ENCODE data around the gene AKT2.

The AKT2 gene

DNA sequence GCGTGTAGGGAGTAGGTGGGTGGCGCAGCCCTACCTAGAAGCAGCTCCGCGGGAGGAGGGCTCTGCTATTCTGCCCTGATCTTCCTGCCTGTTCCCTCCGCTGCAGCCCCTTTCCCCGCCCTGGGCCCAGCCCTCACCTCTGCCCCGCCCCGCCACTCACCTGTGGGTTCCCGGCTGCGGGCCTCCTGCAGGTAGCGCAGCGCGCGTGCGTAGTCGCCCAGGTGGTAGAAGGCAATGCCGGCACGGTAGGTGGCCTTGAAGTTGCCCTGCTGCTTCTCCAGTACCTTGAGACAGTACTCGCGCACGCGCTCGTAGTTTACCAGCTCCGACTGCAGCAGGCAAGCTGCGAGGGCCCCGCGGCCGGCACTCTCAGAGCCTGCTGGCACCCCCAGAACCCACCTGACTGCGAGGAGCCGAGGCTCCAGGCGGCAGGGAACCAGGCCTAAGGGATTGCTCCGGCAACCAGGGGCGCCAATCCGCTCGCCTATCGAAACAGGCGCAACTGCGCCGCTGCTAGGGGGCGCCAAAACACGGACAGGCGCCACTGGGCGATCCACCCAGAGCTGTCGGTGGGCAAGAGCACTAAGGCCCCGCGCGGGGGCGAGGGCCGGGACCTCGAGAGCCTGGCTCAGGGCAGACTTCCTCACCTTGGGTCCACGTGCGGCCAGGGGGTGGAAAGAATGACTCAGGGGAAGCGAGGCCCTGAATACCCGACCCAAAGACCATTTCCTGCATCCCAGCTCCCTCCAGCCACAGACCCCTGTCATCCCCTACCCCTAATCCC, 67.9 kb downstream of the AKT2 start:
- TF ChIP-seq, protein P1, sequence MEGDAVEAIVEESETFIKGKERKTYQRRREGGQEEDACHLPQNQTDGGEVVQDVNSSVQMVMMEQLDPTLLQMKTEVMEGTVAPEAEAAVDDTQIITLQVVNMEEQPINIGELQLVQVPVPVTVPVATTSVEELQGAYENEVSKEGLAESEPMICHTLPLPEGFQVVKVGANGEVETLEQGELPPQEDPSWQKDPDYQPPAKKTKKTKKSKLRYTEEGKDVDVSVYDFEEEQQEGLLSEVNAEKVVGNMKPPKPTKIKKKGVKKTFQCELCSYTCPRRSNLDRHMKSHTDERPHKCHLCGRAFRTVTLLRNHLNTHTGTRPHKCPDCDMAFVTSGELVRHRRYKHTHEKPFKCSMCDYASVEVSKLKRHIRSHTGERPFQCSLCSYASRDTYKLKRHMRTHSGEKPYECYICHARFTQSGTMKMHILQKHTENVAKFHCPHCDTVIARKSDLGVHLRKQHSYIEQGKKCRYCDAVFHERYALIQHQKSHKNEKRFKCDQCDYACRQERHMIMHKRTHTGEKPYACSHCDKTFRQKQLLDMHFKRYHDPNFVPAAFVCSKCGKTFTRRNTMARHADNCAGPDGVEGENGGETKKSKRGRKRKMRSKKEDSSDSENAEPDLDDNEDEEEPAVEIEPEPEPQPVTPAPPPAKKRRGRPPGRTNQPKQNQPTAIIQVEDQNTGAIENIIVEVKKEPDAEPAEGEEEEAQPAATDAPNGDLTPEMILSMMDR (conservative IDR thresholded peaks at IDR 0.05; ENCODE audit: low read length) = peak; percentile 23
- no peak for TF ChIP-seq EZH2phosphoT487 (IDR thresholded peaks at IDR 0.05; ENCODE audit: borderline replicate concordance)
- Histone ChIP-seq H3K4me1 (ENCODE audit: insufficient read depth, low read length, poor library complexity, severe bottlenecking) (no peaks in the 10 kb centered on the region), H3K4me3 (ENCODE audit: low read length, poor library complexity, severe bottlenecking) (no peak overlapping the region), H3K9ac (ENCODE audit: low read depth, low read length, poor library complexity, severe bottlenecking) (no peak overlapping the region), H3K9me3 (ENCODE audit: insufficient read depth, low read depth, low read length) (no peaks in the 10 kb centered on the region), H3K27me3 (ENCODE audit: insufficient read depth, low read length, poor library complexity, severe bottlenecking) (no peaks in the 10 kb centered on the region), H3K9me2 (replicated peaks; ENCODE audit: low read depth, low read length) (no peaks in the 10 kb centered on the region), H2AFZ (ENCODE audit: low read length) (no peak overlapping the region), H3K79me2 (ENCODE audit: insufficient read depth, low read length) (no peaks in the 10 kb centered on the region), H3K36me3 (ENCODE audit: insufficient read depth, low read length) (no peaks in the 10 kb centered on the region), H3F3A (ENCODE audit: low read depth) (no peaks in the 10 kb centered on the region), H4K20me1 (ENCODE audit: insufficient read depth, low read length, poor library complexity, severe bottlenecking) (no peaks in the 10 kb centered on the region), H3K4me2 (ENCODE audit: low read depth, low read length, poor library complexity, severe bottlenecking) (no peak overlapping the region)

DNA sequence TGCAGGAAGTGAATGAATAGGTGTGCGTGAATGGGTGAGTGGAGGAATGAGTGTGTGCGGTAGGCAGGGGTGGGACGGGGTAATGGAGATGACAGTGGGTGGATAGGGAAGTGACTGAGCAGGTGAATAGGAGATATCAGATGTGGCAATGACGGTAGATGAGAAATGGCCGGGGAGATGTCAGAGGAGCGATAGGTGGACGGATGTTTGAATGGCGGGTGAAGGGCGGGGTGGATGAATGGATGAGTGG, 68.4 kb downstream of the AKT2 start:
- Histone ChIP-seq H3K9me3 (ENCODE audit: insufficient read depth, low read depth, low read length) (no peaks in the 10 kb centered on the region), H3K9ac (ENCODE audit: low read depth, low read length, poor library complexity, severe bottlenecking) (no peak overlapping the region), H3K79me2 (ENCODE audit: insufficient read depth, low read length) (no peaks in the 10 kb centered on the region), H3K27me3 (ENCODE audit: insufficient read depth, low read length, poor library complexity, severe bottlenecking) (no peaks in the 10 kb centered on the region), H3K4me2 (ENCODE audit: low read depth, low read length, poor library complexity, severe bottlenecking) (no peak overlapping the region), H3F3A (ENCODE audit: low read depth) (no peaks in the 10 kb centered on the region), H3K36me3 (ENCODE audit: insufficient read depth, low read length) (no peaks in the 10 kb centered on the region), H2AFZ (ENCODE audit: low read length) (no peak overlapping the region), H4K20me1 (ENCODE audit: insufficient read depth, low read length, poor library complexity, severe bottlenecking) (no peaks in the 10 kb centered on the region), H3K4me3 (ENCODE audit: low read length, poor library complexity, severe bottlenecking) (no peak overlapping the region), H3K4me1 (ENCODE audit: insufficient read depth, low read length, poor library complexity, severe bottlenecking) (no peaks in the 10 kb centered on the region), H3K9me2 (replicated peaks; ENCODE audit: low read depth, low read length) (no peaks in the 10 kb centered on the region)
- no peak for TF ChIP-seq EZH2phosphoT487 (IDR thresholded peaks at IDR 0.05; ENCODE audit: borderline replicate concordance)
- TF ChIP-seq, protein P1 (conservative IDR thresholded peaks at IDR 0.05; ENCODE audit: low read length) = no peak

DNA sequence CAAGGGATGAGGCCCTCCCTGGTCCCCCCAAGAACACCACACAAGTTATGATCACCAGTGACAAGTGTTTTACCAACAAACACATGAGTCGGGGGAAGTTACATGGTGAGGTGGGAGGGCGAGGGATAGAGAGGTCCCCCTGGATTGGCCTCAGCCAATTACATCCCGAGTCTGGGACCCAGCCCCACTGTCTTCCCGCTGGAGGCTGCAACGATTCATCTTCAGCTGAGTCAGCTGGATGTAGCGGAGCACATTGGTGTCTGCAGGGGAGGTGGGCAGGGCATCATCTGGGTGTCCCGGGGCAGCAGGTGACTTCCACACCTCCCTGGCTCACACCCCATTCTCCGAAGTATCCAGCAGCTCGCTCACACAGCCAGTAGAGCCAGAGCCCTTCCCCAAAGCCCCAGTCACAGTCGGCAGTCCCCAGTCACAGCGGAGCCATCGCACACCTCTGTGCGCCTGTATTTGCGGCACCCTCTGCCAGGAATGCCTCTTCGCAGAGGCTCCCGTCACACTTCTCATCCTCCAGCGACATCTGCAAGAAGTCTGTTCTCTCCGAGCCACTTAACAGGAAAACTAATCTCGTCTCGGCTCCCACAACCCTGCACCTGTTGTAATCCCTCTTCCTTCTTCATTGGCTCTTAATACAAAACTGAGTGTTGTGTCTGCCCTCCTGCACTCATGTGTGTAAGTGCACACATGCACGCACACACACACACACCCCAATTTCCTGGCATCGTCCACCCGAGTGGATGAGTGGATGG, 69.0 kb downstream of the AKT2 start:
- Histone ChIP-seq H4K20me1 (ENCODE audit: insufficient read depth, low read length, poor library complexity, severe bottlenecking) (no peaks in the 10 kb centered on the region), H3K36me3 (ENCODE audit: insufficient read depth, low read length) (no peaks in the 10 kb centered on the region), H3K9me2 (replicated peaks; ENCODE audit: low read depth, low read length) (no peaks in the 10 kb centered on the region), H3F3A (ENCODE audit: low read depth) (no peaks in the 10 kb centered on the region), H3K9ac (ENCODE audit: low read depth, low read length, poor library complexity, severe bottlenecking) (no peak overlapping the region), H3K9me3 (ENCODE audit: insufficient read depth, low read depth, low read length) (no peaks in the 10 kb centered on the region), H3K4me3 (ENCODE audit: low read length, poor library complexity, severe bottlenecking) (no peak overlapping the region), H2AFZ (ENCODE audit: low read length) (no peak overlapping the region), H3K79me2 (ENCODE audit: insufficient read depth, low read length) (no peaks in the 10 kb centered on the region), H3K4me2 (ENCODE audit: low read depth, low read length, poor library complexity, severe bottlenecking) (no peak overlapping the region), H3K27me3 (ENCODE audit: insufficient read depth, low read length, poor library complexity, severe bottlenecking) (no peaks in the 10 kb centered on the region), H3K4me1 (ENCODE audit: insufficient read depth, low read length, poor library complexity, severe bottlenecking) (no peaks in the 10 kb centered on the region)
- TF ChIP-seq, protein P1 (conservative IDR thresholded peaks at IDR 0.05; ENCODE audit: low read length) = no peak
- TF ChIP-seq EZH2phosphoT487 (IDR thresholded peaks at IDR 0.05; ENCODE audit: borderline replicate concordance) = no peak

Measured in Loucy (cell line).